ENCODE measurements around the gene LAMA2. TPM values are rescaled to one million over a fixed set of nuclear protein-coding genes. Genes with fewer than 3 reads are reported as not detected.

The LAMA2 gene
- total and polyA plus RNA-seq, 2 of the 8 experiments (the other 6 are each of a cell fraction or from before 2014, with no cell fraction given): 1.3 to 3.8 TPM

DNA sequence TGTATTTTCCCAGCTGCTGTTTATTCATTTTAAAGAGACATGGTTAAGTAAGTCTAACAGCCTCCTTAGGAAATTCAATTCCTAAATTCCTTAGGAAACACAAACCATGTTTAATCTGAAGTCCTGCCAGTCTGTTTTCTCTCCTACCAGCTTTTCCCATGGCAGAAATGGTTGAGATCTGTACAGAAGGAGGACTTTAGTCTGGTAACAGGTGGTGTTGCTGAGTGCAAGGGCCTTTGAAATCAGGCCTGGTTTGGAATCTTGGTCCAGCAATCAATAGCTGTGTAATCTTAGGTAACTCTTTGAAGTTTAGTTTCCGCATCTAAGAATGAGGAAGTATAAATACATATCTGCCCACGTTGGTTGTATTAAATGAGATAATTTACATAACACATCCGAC is 232.5 kb downstream of the LAMA2 start:
- DNase-seq (ENCODE audit: low read depth in 1 of 2, low spot score in 2 of 2) (no peak), FAIRE-seq (no peak)
- Histone ChIP-seq H2BK120ac (replicated peaks; ENCODE audit: low read depth, low read length) (no peak overlapping the region), H2AK5ac (ENCODE audit: low read depth, low read length) (no peak overlapping the region), H3K4me2 (ENCODE audit: insufficient read depth in 1 of 2, low read depth in 2 of 2, low read length in 2 of 2) (no peak overlapping the region), H3K4me1 (replicated peaks in 1 of 4; ENCODE audit: control insufficient read depth in 3 of 4, insufficient read depth in 4 of 4, low read length in 3 of 4) (no peaks in the 10 kb centered on the region), H2BK20ac (ENCODE audit: low read length) (no peak overlapping the region), H2BK15ac (ENCODE audit: low read length) (no peak overlapping the region), H3K27ac (ENCODE audit: low read depth, low read length) (no peak overlapping the region), H3K14ac (ENCODE audit: insufficient read length) (no peak overlapping the region), H2BK5ac (ENCODE audit: low read depth, low read length) (no peak overlapping the region), H2AFZ (ENCODE audit: low read length) (no peak overlapping the region), H3K23ac (ENCODE audit: insufficient read length) (no peak overlapping the region), H3K79me2 (ENCODE audit: control insufficient read depth in 1 of 2, insufficient read depth in 2 of 2, low read length in 2 of 2) (no peaks in the 10 kb centered on the region), H3K36me3 (ENCODE audit: control insufficient read depth in 2 of 4, insufficient read depth in 4 of 4, low read length in 3 of 4) (no peaks in the 10 kb centered on the region), H4K20me1 (replicated peaks in 1 of 2; ENCODE audit: control insufficient read depth in 1 of 2, insufficient read depth in 2 of 2, low read length in 2 of 2) (no peaks in the 10 kb centered on the region), H4K5ac (ENCODE audit: insufficient read length, low read depth, low read length) (no peak overlapping the region), H3K18ac (ENCODE audit: extremely low read depth, low read length) (no peak overlapping the region), H3K9me3 (ENCODE audit: insufficient read depth in 2 of 2, low read depth in 1 of 2, low read length in 1 of 2) (no peaks in the 10 kb centered on the region), H3K79me1 (ENCODE audit: low read depth, low read length) (no peaks in the 10 kb centered on the region), H3K4ac (replicated peaks; ENCODE audit: insufficient read length, low read depth, low read length) (no peak overlapping the region), H3K23me2 (ENCODE audit: low read depth, low read length) (no peaks in the 10 kb centered on the region), H3K56ac (replicated peaks; ENCODE audit: insufficient read length, low read depth, low read length) (no peak overlapping the region), H4K91ac (replicated peaks; ENCODE audit: insufficient read length, low read length) (no peak overlapping the region), H3K4me3 (ENCODE audit: extremely low read depth in 1 of 4, insufficient read depth in 2 of 4, low read depth in 3 of 4, low read length in 4 of 4) (no peak overlapping the region), H4K8ac (ENCODE audit: extremely low read depth, insufficient read depth, low read length) (no peak overlapping the region), H3K27me3 (replicated peaks in 1 of 4; ENCODE audit: control insufficient read depth in 3 of 4, extremely low read depth in 1 of 4, insufficient read depth in 3 of 4, low read length in 3 of 4) (peaks cover 0 to 2% (median 0%) of the 10 kb centered on the region in 4 experiments; a peak in 1 of 7 replicates), H3K9ac (replicated peaks in 1 of 4; ENCODE audit: extremely low read depth in 1 of 4, low read depth in 3 of 4, low read length in 3 of 4) (no peak overlapping the region), H2BK12ac (ENCODE audit: low read depth, low read length) (no peak overlapping the region)
- POLR2A ChIA-PET (ENCODE audit: partially characterized antibody): no interaction called here
- 94% methylated on average over 3 of the region's 3 CpGs; no CpG with 5 or more reads in 1 of the 2 experiments for WGBS, 2 experiments (ENCODE audit: extremely low coverage in 1 of 2, insufficient coverage in 1 of 2, insufficient read length in 1 of 2, insufficient replicate concordance in 2 of 2, low coverage in 1 of 2, low lambda C conversion rate in 2 of 2, missing lambda C conversion rate in 1 of 2)
- CTCF ChIA-PET (ENCODE audit: partially characterized antibody): interaction anchor here (1.3 kb wide), 1 partner anchor 10 kb away, joined by 3 read pairs; no protein-coding TSS in a partner anchor
- no peak for TF ChIP-seq SP1 (IDR thresholded peaks at IDR 0.05; ENCODE audit: low read depth, low read length)
- TF ChIP-seq SUZ12 (IDR thresholded peaks at IDR 0.05; ENCODE audit: low read length): no peak
- no peak for TF ChIP-seq CBX8 (IDR thresholded peaks at IDR 0.05; ENCODE audit: borderline replicate concordance, low read depth, low read length)
- TF ChIP-seq YY1 (IDR thresholded peaks at IDR 0.05; ENCODE audit: low read depth, low read length): no peak
- no peak for TF ChIP-seq RXRA (IDR thresholded peaks at IDR 0.05; ENCODE audit: insufficient read depth, low read depth, low read length)
- no peak for TF ChIP-seq TEAD4 (IDR thresholded peaks at IDR 0.05; ENCODE audit: low read depth, low read length)
- no peak for TF ChIP-seq ZNF274 (IDR thresholded peaks at IDR 0.05; ENCODE audit: borderline replicate concordance, extremely low read depth, low read length)
- TF ChIP-seq GABPA (IDR thresholded peaks at IDR 0.05; ENCODE audit: borderline replicate concordance, insufficient read depth, low read length): no peak
- TF ChIP-seq RAD21 (IDR thresholded peaks at IDR 0.05 in 1 of 2, conservative IDR thresholded peaks at IDR 0.05 in 1 of 2; ENCODE audit: low read depth in 2 of 2, low read length in 2 of 2): no peak
- no peak for TF ChIP-seq EP300 (IDR thresholded peaks at IDR 0.05; ENCODE audit: borderline replicate concordance in 1 of 2, low read depth in 2 of 2, low read length in 2 of 2)
- no peak for TF ChIP-seq CREB1 (IDR thresholded peaks at IDR 0.05)
- TF ChIP-seq ASH2L (IDR thresholded peaks at IDR 0.05; ENCODE audit: low read length): no peak
- no peak for TF ChIP-seq CEBPB (IDR thresholded peaks at IDR 0.05; ENCODE audit: low read depth, low read length)
- no peak for TF ChIP-seq KDM4A (IDR thresholded peaks at IDR 0.05; ENCODE audit: low read depth, low read length, severe bottlenecking)
- TF ChIP-seq RBBP5 (IDR thresholded peaks at IDR 0.05; ENCODE audit: borderline replicate concordance, low read depth, low read length): no peak
